Urothelium cell line (cell line): ENCODE results near the gene SHB.

Experiments used
- DNase-seq: peaks from one replicate; pipeline ENCODE4 v3.0.0; 2011; ENCODE audit warnings: low spot score, mixed read lengths
- FAIRE-seq: peaks from 2 replicates; lab custom pipeline; 2011; peaks lifted over from hg19 to GRCh38; lab: Jason Lieb, UNC

SHB gene

GRCh38 chr9:38026021-38026809 is 42.8 kb downstream of the SHB start:
- peak; percentile 85 for DNase-seq
- FAIRE-seq: no peak

DNA sequence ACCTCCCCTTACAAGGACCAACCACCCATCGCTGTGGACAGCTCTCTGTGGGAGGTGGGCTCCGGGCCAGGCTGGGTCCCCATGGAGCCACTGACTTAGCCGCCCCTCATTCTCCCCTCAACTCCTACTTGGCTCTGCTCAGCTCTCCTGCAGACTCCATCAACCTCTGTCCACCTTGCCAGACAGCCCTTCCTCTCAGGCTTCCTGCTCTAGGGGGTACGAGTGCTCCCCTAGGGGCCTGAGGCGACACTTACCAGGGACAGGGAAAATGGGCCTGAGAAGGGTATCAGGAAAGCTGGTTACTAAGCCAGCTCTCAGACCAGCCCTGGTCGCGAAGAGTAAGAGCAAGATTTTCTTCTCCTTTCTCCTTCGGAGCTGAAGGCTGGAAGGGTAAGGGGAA is 43.9 kb downstream of the SHB start:
- FAIRE-seq (no peak), DNase-seq (no peak)

DNA sequence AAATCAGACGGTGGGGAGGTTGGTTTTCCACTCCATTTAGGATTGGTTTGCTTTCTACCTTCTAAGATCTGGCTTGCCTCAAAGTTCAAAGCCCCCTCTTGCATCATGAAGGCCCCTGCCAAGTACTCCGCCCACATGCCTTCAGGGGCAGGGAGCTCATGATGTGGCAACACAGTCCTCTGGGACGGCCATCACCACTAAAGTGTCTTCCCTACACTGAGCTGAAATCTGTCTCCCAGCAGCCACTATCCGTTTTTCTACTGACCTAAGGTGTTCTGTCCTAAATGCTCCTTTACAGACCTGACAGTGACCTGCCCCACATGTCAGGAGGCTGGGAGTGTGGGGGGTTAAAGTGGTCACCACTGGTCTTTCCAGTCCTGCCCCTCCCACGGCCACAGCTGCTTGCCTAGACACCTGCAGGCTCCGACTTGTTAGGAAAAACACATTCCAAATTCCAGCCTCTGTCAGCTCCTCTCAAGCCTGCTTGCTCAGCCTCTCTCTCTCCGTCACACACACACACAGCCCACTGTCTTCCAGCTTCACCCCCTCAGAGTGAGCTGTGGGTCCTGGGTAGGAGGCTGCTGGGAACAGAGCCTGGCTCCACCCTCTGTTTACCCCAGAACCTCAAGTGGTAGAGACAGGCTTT is 44.9 kb downstream of the SHB start:
- no peak for DNase-seq

GRCh38 chr9:38023661-38024035 is 45.4 kb downstream of the SHB start:
- FAIRE-seq: no peak
- DNase-seq: no peak

More for the DNA sequence above, 44.9 kb downstream of the SHB start:
- FAIRE-seq: peak; percentile 5

GRCh38 chr9:38022995-38023394 is 46.0 kb downstream of the SHB start:
- FAIRE-seq (no peak), DNase-seq (no peak)

- FAIRE-seq (no peak), DNase-seq (no peak)
Measured at GRCh38 chr9:38022203-38022895, 46.7 kb downstream of the SHB start.

DNA sequence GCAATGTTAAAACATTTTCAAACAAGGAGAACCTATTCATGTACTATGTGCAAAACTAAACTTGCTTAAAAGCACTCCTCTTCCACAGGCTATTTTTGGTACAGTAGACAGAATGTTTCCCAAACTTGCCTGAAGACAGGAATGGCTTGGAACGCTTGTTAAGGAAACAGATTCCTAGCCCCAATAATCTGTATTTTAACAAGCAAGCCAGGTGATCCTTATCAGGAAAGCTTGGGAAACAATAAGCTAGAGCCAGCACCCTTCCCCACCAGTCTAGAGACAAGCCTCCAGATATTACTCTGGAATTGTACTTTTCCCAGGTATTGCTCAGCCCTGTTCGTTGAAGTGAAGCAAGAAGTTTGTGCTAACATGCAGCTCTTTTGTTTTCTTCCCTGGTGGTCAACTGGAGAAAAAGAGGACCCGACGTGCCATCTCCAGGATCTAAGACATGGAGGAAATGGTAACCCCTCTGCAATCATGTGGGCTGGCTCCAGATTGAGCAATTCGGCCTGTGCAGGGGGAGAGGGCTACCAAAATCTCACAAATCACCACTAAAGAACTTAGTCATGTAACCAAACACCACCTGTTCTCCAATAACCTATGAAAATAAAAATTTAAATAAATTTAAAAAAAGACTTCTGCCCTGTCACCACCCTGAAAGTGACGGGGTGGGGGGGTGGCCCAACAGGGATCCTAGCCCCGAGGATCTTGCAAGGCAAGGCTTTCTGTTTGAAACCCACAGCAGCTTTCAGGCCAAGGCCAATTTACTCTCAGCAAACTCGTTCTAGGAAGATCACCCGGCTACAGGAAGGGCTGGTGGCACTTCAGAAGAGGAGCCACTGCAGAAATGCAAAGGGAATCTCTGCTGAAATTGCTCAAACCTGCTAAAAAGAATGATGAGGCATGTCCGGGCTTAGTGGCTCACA is 48.6 kb downstream of the SHB start:
- no peak for FAIRE-seq
- no peak for DNase-seq

DNA sequence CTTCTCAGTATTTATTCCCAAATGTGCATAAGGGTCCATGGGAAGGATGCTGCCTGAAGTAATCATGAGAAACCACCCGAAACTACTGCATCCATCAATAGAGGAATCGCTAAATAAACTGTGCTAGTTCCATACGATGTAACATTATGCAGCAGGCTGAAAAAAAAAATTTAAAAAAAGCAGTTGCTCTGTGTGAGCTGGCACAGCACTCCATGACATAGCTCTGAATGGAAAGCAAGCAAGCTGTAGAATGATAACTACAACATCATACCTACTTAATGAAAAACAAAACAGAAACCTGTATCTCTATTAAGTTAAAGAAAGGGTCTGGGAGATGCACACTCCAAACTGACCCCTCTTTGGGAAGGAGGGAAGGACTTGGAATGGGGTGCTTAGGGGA is 49.3 kb downstream of the SHB start:
- DNase-seq (no peak), FAIRE-seq (no peak)

DNA sequence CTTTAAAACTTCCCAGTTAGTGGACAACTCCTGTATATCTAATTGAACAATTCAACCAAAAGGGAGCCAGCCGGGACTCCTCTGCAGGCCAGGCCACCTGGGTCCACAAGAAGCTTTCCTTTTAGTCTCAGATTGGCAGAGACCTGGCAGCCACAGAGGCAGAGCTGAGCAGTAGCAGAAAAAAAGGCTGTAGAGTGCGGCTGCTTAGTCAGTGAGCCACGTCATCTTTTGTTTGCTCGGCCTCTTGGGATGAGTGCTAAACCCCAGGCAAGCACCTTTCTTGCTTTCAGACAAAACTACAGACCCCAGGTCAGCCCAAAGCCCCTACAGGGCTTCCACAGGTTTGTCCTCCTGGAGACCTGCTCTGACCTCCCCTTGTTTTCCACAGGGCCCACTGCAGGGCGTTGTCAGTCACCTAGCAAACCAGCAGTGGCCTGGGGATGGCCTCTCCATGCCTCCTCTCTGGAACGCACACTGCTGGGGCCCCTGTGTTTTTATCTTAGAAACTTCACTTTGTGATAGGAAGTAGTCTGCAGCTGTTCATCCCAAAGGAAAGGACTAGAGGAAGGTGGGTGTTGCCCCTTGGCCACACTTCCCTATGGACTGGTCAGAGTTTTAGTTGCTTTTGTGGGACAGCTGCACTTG is 49.9 kb downstream of the SHB start:
- FAIRE-seq (no peak), DNase-seq (peak; percentile 79)

DNA sequence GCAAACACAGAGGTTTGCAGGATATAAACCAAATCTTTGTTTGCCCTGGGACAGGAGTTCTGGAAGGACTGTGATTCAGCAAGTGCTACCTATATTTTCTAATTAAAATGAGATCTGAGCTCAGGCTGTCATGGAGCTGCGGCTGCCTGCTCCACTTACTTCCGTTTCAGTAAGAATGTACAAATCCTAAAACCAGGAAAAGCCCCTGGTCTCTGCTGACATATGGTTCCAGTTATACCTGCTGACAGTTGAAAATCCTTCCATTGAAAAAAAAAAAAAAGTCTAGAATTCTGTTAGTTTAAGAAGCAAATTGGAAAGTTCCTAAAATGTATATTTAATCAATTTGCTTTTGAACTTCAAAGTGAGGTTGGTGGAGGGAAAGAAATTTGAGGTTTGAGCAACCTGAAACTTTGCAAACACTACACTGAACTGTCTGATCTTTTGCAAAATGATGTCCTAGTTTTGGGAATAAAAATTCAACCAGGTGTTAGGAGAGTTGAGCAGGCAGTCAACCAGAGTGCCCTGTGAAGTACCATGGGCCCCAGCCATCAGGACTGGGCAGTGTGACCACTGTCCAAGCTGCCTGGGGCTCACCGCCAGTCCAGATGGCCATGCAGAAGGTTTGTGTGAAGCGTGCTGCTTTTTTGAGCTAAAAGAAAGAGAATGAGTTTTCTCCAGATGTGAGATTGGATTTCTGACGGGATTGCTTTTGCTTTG is 50.6 kb downstream of the SHB start:
- no peak for FAIRE-seq
- no peak for DNase-seq

GRCh38 chr9:38017885-38018186 is 51.2 kb downstream of the SHB start:
- no peak for DNase-seq
- no peak for FAIRE-seq

DNA sequence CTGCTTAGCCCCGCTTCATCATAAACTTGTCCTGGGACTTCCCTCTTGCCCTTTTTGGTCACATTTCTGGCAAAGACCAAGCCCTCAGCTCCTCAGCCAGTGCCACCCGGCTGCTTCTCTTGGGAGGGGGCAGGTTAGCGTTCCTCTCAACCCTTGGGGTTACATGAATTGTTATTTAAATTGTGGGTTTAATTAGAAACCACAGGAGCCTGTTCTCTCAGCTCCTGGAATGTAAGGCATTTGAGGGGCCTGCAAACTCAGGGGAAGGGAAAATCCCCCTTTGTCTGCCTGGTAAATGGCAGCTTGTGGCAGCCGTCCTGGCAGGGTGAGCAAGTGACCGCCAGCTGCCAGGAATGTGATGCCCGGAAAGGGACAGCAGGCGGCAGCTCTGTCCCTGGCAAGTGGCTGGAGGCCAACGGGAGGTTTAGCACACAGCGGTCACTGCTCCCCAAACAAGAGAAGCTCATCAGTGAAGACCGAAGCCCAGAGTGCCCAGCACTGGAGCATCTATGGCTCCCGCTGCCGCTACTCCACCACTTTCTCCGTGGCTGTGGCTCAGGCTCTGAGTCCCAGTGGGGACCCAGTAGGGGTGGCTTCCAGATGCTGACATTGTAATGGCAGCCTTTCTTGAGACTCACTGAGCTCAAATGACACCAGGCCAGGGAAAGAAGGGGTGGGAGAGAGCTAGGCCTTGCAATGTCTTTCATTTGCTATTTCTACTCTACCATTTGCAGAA is 51.7 kb downstream of the SHB start:
- FAIRE-seq: peak; percentile 20

GRCh38 chr9:38016375-38017135 is 52.5 kb downstream of the SHB start:
- FAIRE-seq (peak; percentile 48), DNase-seq (peak; percentile 49)

More for the DNA sequence above, 51.7 kb downstream of the SHB start:
- peak; percentile 78 for DNase-seq

DNA sequence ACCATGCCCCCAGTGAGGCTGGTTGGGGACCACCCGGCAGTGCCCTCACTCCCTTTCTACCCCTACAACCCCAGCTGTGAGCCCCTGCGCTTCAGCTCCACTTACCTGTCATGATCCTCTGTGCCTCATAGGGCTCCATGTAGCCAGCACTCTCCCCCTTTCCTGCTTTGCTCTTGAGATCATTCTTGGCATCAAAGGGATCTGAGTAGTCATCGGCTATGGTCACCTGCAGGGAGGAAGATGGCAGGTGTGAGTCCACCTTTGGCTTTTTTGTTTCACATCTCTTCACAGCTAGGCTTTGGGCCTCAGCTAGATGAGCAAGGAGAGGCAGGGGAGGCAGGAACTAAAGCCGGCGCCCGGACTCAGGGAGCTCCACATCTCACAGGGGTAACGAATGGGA is 53.1 kb downstream of the SHB start:
- DNase-seq: no peak
- FAIRE-seq: no peak

DNA sequence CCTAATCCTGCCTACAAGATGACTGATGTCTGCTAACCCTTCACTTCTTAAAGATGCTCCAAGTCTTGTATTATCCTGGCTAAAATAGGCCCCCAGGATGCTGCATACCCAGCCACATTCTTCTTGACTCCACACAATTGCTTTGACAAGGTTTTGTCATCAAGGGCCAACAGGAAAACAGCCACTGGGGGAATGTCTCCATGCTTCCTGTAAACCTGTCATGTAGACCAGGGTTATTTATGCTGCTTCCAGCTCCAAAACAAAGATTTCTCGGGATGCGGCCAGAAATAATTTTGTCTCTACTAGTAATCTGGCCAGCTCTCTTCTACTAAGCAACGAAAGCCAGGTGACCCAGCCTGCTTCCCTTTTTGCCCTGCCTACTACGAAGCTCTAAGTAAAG is 53.8 kb downstream of the SHB start:
- no peak for DNase-seq
- no peak for FAIRE-seq

- no peak for FAIRE-seq
Measured at GRCh38 chr9:38012767-38013450, 56.1 kb downstream of the SHB start.

DNA sequence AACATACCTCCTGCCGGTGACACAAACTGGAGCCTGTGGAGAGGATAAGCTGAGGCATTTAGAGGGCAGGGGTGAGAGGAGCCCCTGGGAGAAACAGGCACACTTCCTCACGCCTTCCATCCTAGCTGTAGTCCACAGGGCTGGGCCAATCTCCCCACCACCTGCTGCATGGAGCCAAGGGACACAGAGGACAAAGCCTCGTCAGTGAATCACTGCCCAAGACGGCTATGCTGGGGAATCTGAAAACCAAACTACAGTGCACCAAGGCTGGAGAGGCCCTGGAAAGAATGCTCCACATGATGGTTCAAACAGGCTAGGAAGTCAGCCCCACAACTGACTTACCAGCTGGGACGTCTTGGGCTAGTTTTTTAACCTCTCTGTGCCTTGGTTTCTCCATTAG is 57.0 kb downstream of the SHB start:
- DNase-seq: no peak
- FAIRE-seq: no peak

More at GRCh38 chr9:38012767-38013450, 56.1 kb downstream of the SHB start:
- no peak for DNase-seq
